ENCODE measurements around the gene TUBB1. TPM values are rescaled to one million over a fixed set of nuclear protein-coding genes. Genes with fewer than 3 reads are reported as not detected.

Gene TUBB1
- total RNA-seq, 3 donors from 2014 or later = not detected

Other genes with a start within 250 kb of the TUBB1 start
- 1 to 10 TPM in 2 of 3 donors, under 1 TPM in 1; 0.54 to 1.4 (median 1.0) TPM for gene GNAS-AS1, start 168.5 kb upstream of the TUBB1 start, total RNA-seq
- gene GNAS, start 166.7 kb upstream of the TUBB1 start, total RNA-seq = 100 to 1,000 TPM; 583 to 659 (median 632) TPM
- 10 to 100 TPM; 47.9 to 51.7 (median 50.0) TPM for gene NELFCD, start 38.2 kb upstream of the TUBB1 start, total RNA-seq
- gene CTSZ, start 12.2 kb upstream of the TUBB1 start, total RNA-seq = 100 to 1,000 TPM; 269 to 272 (median 271) TPM
- gene ATP5F1E, start 12.9 kb downstream of the TUBB1 start, total RNA-seq = 10 to 100 TPM; 65.4 to 76.1 (median 71.3) TPM
- 100 to 1,000 TPM in 2 of 3 donors, 10 to 100 TPM in 1; 82.3 to 142 (median 121) TPM for gene PRELID3B, start 23.4 kb downstream of the TUBB1 start, total RNA-seq
- gene ZNF831, start 144.4 kb downstream of the TUBB1 start, total RNA-seq = under 1 TPM; 0.38 to 0.89 (median 0.57) TPM

Data from mucosa of descending colon (tissue), 3 donors.